ENCODE results near the gene APOBEC3F.

APOBEC3F gene

GRCh38 chr22:39084666-39085065 lies 44.0 kb downstream of the APOBEC3F start:
- no peak for DNase-seq (ENCODE audit: low spot score)
- no peak for TF ChIP-seq CTCF (conservative IDR thresholded peaks at IDR 0.05; ENCODE audit: low read depth)
- CTCF ChIA-PET: interaction anchor here (0.6 kb wide), 1 partner anchor 714 kb away, joined by 3 read pairs; no protein-coding TSS in a partner anchor
- POLR2A ChIA-PET (ENCODE audit: low non-redundant PET): no interaction called here
- H3K27ac ChIP-seq: no peak overlapping the region

- DNase-seq (ENCODE audit: low spot score): no peak
- TF ChIP-seq CTCF (conservative IDR thresholded peaks at IDR 0.05; ENCODE audit: low read depth): no peak
- POLR2A ChIA-PET (ENCODE audit: low non-redundant PET): no interaction called here
- CTCF ChIA-PET: no interaction called here
- no peak overlapping the region for H3K27ac ChIP-seq
Measured at GRCh38 chr22:39087098-39087497, 46.4 kb downstream of the APOBEC3F start.

DNA sequence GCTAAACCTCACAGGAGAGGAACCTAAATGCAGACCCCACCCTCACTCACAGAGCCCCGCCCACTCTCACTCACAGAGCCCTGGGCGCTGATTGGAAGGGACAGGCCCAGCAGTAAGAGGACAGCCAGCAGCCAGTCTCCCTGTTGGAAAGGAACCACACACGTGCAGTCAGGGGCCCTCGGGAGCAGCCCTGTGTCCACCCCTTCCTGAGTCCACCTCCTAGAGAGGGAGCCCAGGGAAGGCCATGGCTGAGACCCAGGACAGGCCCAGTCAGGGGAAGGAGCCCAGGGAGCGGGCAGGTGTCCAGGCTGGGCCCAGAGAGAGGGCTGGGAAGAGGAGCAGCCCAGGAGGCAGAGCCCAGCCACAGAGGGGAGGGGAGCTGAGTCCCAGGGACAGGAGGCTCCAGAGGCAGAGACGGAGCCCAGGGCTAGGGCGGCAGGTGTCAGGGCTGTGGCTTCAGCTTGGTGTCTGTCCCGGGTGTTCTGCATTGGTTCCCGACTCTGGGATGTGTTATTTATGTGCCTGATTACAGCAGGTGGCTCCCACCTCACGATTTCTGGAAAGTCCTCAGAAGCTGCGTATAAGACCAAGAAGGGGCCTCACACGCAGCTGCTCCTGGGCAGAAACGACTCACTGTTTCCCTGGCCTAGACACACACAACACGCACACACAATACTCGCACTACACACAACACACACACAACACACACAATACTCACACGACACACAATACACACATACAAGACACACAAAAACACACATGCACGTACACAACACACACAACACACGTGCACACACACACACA lies 47.4 kb downstream of the APOBEC3F start:
- no peak for DNase-seq (ENCODE audit: low spot score)

GRCh38 chr22:39088685-39089032 lies 48.0 kb downstream of the APOBEC3F start:
- POLR2A ChIA-PET (ENCODE audit: low non-redundant PET): no interaction called here

More for the DNA sequence above, 47.4 kb downstream of the APOBEC3F start:
- TF ChIP-seq CTCF (conservative IDR thresholded peaks at IDR 0.05; ENCODE audit: low read depth): no peak
- ChIA-PET CTCF (no interaction called here), POLR2A (ENCODE audit: low non-redundant PET) (no interaction called here)
- H3K27ac ChIP-seq: no peak overlapping the region

DNA sequence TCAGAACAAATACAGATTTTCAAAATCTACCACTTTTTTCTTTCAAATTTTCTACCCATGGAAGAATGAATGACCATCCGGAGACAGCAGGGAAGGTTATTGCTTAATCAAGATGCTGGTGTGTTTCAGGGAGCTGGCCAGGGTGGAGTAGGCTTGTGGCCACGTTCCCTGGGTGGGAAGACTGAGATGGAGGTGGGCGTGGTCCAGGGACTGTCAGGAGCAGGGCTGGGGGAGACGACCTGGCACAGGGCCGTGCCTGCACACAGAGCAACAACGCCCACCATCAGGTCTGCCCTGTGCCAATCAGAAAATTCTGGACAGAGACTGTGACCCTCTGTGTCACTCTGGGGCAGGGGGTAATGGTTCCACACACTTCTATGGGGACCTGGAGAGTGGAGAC lies 49.3 kb downstream of the APOBEC3F start:
- TF ChIP-seq CTCF (conservative IDR thresholded peaks at IDR 0.05; ENCODE audit: low read depth): no peak
- DNase-seq (ENCODE audit: low spot score): no peak
- POLR2A ChIA-PET (ENCODE audit: low non-redundant PET): no interaction called here
- CTCF ChIA-PET: interaction anchor here (0.7 kb wide), 1 partner anchor 79 kb away, joined by 4 read pairs; no protein-coding TSS in a partner anchor
- peak overlapping the region; percentile 75 for H3K27ac ChIP-seq

More at GRCh38 chr22:39088685-39089032, 48.0 kb downstream of the APOBEC3F start:
- H3K27ac ChIP-seq: no peak overlapping the region
- CTCF ChIA-PET: no interaction called here
- no peak for TF ChIP-seq CTCF (conservative IDR thresholded peaks at IDR 0.05; ENCODE audit: low read depth)
- DNase-seq (ENCODE audit: low spot score): no peak

DNA sequence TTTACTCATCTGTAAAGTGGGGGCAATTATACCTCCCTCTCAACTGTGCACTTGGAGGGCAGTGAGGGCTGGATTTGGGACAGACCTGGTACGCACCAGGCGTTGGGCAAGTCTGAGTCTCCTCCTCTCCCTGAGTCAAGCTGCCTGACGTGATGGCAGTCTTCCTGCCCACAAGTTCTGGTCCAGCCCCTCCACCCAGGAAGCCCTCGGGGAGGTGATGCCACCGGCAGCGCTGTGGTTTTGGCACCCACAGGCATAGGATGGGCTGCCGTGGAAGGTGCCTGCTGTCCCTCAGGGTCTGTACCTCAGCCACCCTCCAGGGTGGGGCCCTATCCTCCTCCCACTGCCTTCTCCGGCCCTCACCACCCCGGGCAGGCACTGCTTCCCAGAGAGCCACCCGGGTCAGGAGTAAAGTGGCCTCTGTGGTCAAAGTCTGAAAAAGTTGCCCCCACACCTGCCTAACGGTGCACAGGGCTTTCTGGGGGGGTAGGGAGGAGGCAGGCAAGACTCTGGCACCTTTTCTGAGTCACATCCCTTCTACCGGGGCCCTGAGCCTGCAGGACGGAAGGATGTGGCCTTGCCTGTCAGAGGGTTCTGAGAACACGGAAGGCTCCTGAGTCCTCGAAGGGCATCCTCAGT lies 49.9 kb downstream of the APOBEC3F start:
- ChIA-PET POLR2A (ENCODE audit: low non-redundant PET) (no interaction called here), CTCF (interaction anchor here (0.6 to 0.7 kb wide), 2 partner anchors 78 to 109 kb away, joined by 4 read pairs; no protein-coding TSS in a partner anchor)
- peak; percentile 73 for DNase-seq (ENCODE audit: low spot score)
- peak overlapping the region; percentile 75 for H3K27ac ChIP-seq
- TF ChIP-seq CTCF (conservative IDR thresholded peaks at IDR 0.05; ENCODE audit: low read depth): no peak

All from RWPE1 (cell line).